K562 (cell line): ENCODE results near the gene RNPEP.

ENCODE experiments used
- FOXM1 ChIP-seq, 2 experiments: fragments of 450-650 bp in 1 of 2; sonication (generic) in 1 of 2; formaldehyde crosslinking in 1 of 2; IDR thresholded peaks; 2 replicates each; pipeline versions ENCODE4 v1.6.1 to v1.9.0; 2017 to 2022; ENCODE audit warnings: low read depth in 2 of 2, mild to moderate bottlenecking in 2 of 2, missing genetic modification reagents in 1 of 2, moderate library complexity in 1 of 2
- JUNB ChIP-seq: fragments of 450-650 bp; formaldehyde crosslinking; conservative IDR thresholded peaks from 2 replicates; pipeline ENCODE4 v1.4.0; 2020; ENCODE audit warnings: mild to moderate bottlenecking
- NCOR1 ChIP-seq: fragments of 450-650 bp; IDR thresholded peaks from 2 replicates; pipeline ENCODE4 v1.6.1; 2016; ENCODE audit warnings: mild to moderate bottlenecking, moderate library complexity
- POLR2AphosphoS5 ChIP-seq: IDR thresholded peaks from 2 replicates; pipeline ENCODE4 v1.6.1; 2011; ENCODE audit warnings: mild to moderate bottlenecking, low read depth, low read length, moderate library complexity; ENCODE audit not compliant: control insufficient read depth, insufficient read depth
- POLR3G ChIP-seq: IDR thresholded peaks from 2 replicates; pipeline ENCODE4 v1.6.1; 2011; ENCODE audit not compliant: insufficient read length, insufficient replicate concordance; ENCODE audit errors: extremely low read depth
- RBM25 ChIP-seq: fragments of 200-400 bp; formaldehyde crosslinking; IDR thresholded peaks from 2 replicates; pipeline ENCODE4 v1.6.1; 2018; ENCODE audit warnings: low read length, low read depth, moderate library complexity; ENCODE audit not compliant: severe bottlenecking
- YY1 ChIP-seq, 3 experiments: IDR thresholded peaks; 2 replicates each; pipeline ENCODE4 v1.6.1; 2011; ENCODE audit warnings: low read length in 2 of 3, mild to moderate bottlenecking in 2 of 3, moderate library complexity in 2 of 3, borderline replicate concordance in 1 of 3, control low read depth in 1 of 3, low read depth in 1 of 3; ENCODE audit not compliant: insufficient read depth in 3 of 3, insufficient replicate concordance in 2 of 3, control insufficient read depth in 1 of 3, insufficient read length in 1 of 3; ENCODE audit errors: extremely low read depth in 1 of 3
- ZNF146 ChIP-seq: IDR thresholded peaks from one replicate; pipeline ENCODE4 v1.6.1; 2018; ENCODE audit warnings: missing compliant biosample characterization; ENCODE audit not compliant: unreplicated experiment
- ZNF282 ChIP-seq: sonication (generic); formaldehyde crosslinking; IDR thresholded peaks from 2 replicates; pipeline ENCODE4 v1.8.1; 2023; ENCODE audit warnings: missing genetic modification reagents
- ZNF644 ChIP-seq: fragments of 200-800 bp; sonication (Bioruptor generic); IDR thresholded peaks from 2 replicates; pipeline ENCODE4 v1.6.1; 2016; ENCODE audit warnings: low read depth, missing genetic modification characterization, missing compliant biosample characterization
- TF ChIP-seq, protein P1 (sequence below), 3 experiments: IDR thresholded peaks in 2 of 3; conservative IDR thresholded peaks in 1 of 3; 2 replicates each; pipeline ENCODE4 v1.5.1; 2011 to 2012; ENCODE audit warnings: low read length in 3 of 3, mild to moderate bottlenecking in 3 of 3, control low read depth in 2 of 3, improper control_type of control experiment in 1 of 3, inconsistent platforms in 1 of 3, low read depth in 1 of 3, mixed read lengths in 1 of 3, moderate library complexity in 1 of 3; ENCODE audit not compliant: insufficient read depth in 2 of 3
- TF ChIP-seq, protein P2 (sequence below): sonication (generic); formaldehyde crosslinking; IDR thresholded peaks from 2 replicates; pipeline ENCODE4 v1.8.0; 2022; ENCODE audit warnings: mild to moderate bottlenecking, missing genetic modification reagents
- TF ChIP-seq, protein P3 (sequence below): sonication (generic); formaldehyde crosslinking; IDR thresholded peaks from 2 replicates; pipeline ENCODE4 v1.8.0; 2023; ENCODE audit warnings: missing genetic modification reagents, mild to moderate bottlenecking, borderline replicate concordance

DNA sequence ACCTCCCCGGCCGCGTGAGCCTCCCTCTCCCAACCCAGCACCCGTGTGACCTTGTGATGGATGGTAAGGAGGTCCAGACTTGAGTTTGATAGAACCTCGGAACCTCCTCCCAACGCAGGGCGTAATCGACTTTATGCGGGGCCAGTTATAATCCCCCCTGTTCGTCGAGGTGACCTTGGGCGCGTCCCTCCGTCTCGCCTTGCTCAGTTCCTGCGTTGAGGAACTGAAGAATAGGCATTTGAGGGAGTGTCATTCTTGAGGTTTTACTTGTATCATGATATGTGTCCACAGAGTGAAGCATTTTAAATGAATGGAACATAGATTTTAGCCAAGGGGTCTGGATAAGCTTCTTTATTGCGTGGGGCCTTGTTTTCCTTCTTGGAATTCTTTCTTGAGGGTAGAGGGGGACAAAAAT lies 26.7 kb upstream of the RNPEP start:
- TF ChIP-seq RBM25 (no peak), ZNF146 (CRISPR knock-in tag) (no peak), ZNF282 (no peak), FOXM1 (IDR thresholded peaks at IDR 0.05; ENCODE audit: low read depth) (no peak), FOXM1 (CRISPR knock-in tag; IDR thresholded peaks at IDR 0.05; ENCODE audit: low read depth) (peak; percentile 36; the same call in 1 of the 2 replicates), YY1 (IDR thresholded peaks at IDR 0.05; ENCODE audit: borderline replicate concordance in 1 of 3, control insufficient read depth in 1 of 3, extremely low read depth in 1 of 3, insufficient read depth in 3 of 3, insufficient read length in 1 of 3, insufficient replicate concordance in 2 of 3, low read depth in 1 of 3, low read length in 2 of 3) (no peak), NCOR1 (no peak), JUNB (CRISPR knock-in tag) (no peak), ZNF644 (tag) (no peak), POLR3G (no peak), POLR2AphosphoS5 (no peak; the same call in 1 of the 2 replicates)
- TF ChIP-seq, protein P1, sequence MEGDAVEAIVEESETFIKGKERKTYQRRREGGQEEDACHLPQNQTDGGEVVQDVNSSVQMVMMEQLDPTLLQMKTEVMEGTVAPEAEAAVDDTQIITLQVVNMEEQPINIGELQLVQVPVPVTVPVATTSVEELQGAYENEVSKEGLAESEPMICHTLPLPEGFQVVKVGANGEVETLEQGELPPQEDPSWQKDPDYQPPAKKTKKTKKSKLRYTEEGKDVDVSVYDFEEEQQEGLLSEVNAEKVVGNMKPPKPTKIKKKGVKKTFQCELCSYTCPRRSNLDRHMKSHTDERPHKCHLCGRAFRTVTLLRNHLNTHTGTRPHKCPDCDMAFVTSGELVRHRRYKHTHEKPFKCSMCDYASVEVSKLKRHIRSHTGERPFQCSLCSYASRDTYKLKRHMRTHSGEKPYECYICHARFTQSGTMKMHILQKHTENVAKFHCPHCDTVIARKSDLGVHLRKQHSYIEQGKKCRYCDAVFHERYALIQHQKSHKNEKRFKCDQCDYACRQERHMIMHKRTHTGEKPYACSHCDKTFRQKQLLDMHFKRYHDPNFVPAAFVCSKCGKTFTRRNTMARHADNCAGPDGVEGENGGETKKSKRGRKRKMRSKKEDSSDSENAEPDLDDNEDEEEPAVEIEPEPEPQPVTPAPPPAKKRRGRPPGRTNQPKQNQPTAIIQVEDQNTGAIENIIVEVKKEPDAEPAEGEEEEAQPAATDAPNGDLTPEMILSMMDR (IDR thresholded peaks at IDR 0.05 in 2 of 3, conservative IDR thresholded peaks at IDR 0.05 in 1 of 3; ENCODE audit: insufficient read depth in 2 of 3, low read depth in 1 of 3, low read length in 3 of 3) = no peak
- TF ChIP-seq, protein P2, sequence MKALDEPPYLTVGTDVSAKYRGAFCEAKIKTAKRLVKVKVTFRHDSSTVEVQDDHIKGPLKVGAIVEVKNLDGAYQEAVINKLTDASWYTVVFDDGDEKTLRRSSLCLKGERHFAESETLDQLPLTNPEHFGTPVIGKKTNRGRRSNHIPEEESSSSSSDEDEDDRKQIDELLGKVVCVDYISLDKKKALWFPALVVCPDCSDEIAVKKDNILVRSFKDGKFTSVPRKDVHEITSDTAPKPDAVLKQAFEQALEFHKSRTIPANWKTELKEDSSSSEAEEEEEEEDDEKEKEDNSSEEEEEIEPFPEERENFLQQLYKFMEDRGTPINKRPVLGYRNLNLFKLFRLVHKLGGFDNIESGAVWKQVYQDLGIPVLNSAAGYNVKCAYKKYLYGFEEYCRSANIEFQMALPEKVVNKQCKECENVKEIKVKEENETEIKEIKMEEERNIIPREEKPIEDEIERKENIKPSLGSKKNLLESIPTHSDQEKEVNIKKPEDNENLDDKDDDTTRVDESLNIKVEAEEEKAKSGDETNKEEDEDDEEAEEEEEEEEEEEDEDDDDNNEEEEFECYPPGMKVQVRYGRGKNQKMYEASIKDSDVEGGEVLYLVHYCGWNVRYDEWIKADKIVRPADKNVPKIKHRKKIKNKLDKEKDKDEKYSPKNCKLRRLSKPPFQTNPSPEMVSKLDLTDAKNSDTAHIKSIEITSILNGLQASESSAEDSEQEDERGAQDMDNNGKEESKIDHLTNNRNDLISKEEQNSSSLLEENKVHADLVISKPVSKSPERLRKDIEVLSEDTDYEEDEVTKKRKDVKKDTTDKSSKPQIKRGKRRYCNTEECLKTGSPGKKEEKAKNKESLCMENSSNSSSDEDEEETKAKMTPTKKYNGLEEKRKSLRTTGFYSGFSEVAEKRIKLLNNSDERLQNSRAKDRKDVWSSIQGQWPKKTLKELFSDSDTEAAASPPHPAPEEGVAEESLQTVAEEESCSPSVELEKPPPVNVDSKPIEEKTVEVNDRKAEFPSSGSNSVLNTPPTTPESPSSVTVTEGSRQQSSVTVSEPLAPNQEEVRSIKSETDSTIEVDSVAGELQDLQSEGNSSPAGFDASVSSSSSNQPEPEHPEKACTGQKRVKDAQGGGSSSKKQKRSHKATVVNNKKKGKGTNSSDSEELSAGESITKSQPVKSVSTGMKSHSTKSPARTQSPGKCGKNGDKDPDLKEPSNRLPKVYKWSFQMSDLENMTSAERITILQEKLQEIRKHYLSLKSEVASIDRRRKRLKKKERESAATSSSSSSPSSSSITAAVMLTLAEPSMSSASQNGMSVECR (CRISPR knock-in tag) = no peak
- TF ChIP-seq, protein P3, sequence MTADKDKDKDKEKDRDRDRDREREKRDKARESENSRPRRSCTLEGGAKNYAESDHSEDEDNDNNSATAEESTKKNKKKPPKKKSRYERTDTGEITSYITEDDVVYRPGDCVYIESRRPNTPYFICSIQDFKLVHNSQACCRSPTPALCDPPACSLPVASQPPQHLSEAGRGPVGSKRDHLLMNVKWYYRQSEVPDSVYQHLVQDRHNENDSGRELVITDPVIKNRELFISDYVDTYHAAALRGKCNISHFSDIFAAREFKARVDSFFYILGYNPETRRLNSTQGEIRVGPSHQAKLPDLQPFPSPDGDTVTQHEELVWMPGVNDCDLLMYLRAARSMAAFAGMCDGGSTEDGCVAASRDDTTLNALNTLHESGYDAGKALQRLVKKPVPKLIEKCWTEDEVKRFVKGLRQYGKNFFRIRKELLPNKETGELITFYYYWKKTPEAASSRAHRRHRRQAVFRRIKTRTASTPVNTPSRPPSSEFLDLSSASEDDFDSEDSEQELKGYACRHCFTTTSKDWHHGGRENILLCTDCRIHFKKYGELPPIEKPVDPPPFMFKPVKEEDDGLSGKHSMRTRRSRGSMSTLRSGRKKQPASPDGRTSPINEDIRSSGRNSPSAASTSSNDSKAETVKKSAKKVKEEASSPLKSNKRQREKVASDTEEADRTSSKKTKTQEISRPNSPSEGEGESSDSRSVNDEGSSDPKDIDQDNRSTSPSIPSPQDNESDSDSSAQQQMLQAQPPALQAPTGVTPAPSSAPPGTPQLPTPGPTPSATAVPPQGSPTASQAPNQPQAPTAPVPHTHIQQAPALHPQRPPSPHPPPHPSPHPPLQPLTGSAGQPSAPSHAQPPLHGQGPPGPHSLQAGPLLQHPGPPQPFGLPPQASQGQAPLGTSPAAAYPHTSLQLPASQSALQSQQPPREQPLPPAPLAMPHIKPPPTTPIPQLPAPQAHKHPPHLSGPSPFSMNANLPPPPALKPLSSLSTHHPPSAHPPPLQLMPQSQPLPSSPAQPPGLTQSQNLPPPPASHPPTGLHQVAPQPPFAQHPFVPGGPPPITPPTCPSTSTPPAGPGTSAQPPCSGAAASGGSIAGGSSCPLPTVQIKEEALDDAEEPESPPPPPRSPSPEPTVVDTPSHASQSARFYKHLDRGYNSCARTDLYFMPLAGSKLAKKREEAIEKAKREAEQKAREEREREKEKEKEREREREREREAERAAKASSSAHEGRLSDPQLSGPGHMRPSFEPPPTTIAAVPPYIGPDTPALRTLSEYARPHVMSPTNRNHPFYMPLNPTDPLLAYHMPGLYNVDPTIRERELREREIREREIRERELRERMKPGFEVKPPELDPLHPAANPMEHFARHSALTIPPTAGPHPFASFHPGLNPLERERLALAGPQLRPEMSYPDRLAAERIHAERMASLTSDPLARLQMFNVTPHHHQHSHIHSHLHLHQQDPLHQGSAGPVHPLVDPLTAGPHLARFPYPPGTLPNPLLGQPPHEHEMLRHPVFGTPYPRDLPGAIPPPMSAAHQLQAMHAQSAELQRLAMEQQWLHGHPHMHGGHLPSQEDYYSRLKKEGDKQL (CRISPR knock-in tag) = no peak
